ENCODE data around the gene CAMK2A.
"Not testable (repeated sequence)": the region's sequence is repeated elsewhere in the genome, so short reads cannot be mapped to it uniquely, and the experiment has no call there.

The CAMK2A gene

GRCh38 chr5:150255659-150256409 is 33.7 kb downstream of the CAMK2A start:
- no peak for DNase-seq (ENCODE audit: low read depth)

- no peak for DNase-seq (ENCODE audit: low read depth)
These were observed 34.8 kb downstream of the CAMK2A start for GRCh38 chr5:150254774-150255173.

GRCh38 chr5:150254363-150254762 is 35.2 kb downstream of the CAMK2A start:
- DNase-seq (ENCODE audit: low read depth) = no peak

- DNase-seq (ENCODE audit: low read depth) = no peak
These were observed 36.0 kb downstream of the CAMK2A start for GRCh38 chr5:150253416-150254208.

- no peak for DNase-seq (ENCODE audit: low read depth)
These were observed 37.1 kb downstream of the CAMK2A start for GRCh38 chr5:150252489-150252888.

- no peak for DNase-seq (ENCODE audit: low read depth)
These were observed 38.1 kb downstream of the CAMK2A start for GRCh38 chr5:150251504-150251903.

- no peak for DNase-seq (ENCODE audit: low read depth)
These were observed 39.8 kb downstream of the CAMK2A start for GRCh38 chr5:150249744-150250143.

GRCh38 chr5:150248946-150249345 is 40.6 kb downstream of the CAMK2A start:
- no peak for DNase-seq (ENCODE audit: low read depth)

- DNase-seq (ENCODE audit: low read depth) = not testable (repeated sequence)
These were observed 41.1 kb downstream of the CAMK2A start for GRCh38 chr5:150248493-150248892.

- DNase-seq (ENCODE audit: low read depth) = no peak
These were observed 41.8 kb downstream of the CAMK2A start for GRCh38 chr5:150247726-150248125.

GRCh38 chr5:150246835-150247234 is 42.7 kb downstream of the CAMK2A start:
- no peak for DNase-seq (ENCODE audit: low read depth)

GRCh38 chr5:150246429-150246828 is 43.1 kb downstream of the CAMK2A start:
- DNase-seq (ENCODE audit: low read depth) = no peak

- DNase-seq (ENCODE audit: low read depth) = no peak
These were observed 43.8 kb downstream of the CAMK2A start for GRCh38 chr5:150245808-150246207.

GRCh38 chr5:150245111-150245789 is 44.3 kb downstream of the CAMK2A start:
- no peak for DNase-seq (ENCODE audit: low read depth)

- no peak for DNase-seq (ENCODE audit: low read depth)
These were observed 45.4 kb downstream of the CAMK2A start for GRCh38 chr5:150244209-150244608.

- DNase-seq (ENCODE audit: low read depth) = no peak
These were observed 46.0 kb downstream of the CAMK2A start for GRCh38 chr5:150243590-150243989.

GRCh38 chr5:150242251-150242894 is 47.2 kb downstream of the CAMK2A start:
- DNase-seq (ENCODE audit: low read depth) = no peak

- no peak for DNase-seq (ENCODE audit: low read depth)
These were observed 48.0 kb downstream of the CAMK2A start for GRCh38 chr5:150241298-150242160.

GRCh38 chr5:150239794-150240122 is 49.8 kb downstream of the CAMK2A start:
- no peak for DNase-seq (ENCODE audit: low read depth)

- no peak for DNase-seq (ENCODE audit: low read depth)
These were observed 50.3 kb downstream of the CAMK2A start for GRCh38 chr5:150239099-150239793.

- DNase-seq (ENCODE audit: low read depth) = no peak
These were observed 50.9 kb downstream of the CAMK2A start for GRCh38 chr5:150238646-150239045.

All from activated T-helper 1 cell treated with Interleukin-2 at 50 U/mL for 16 hours (primary cell).